MCF 10A (cell line): Measurements from ENCODE around the gene ZFP90. TPM values are rescaled to one million over a fixed set of nuclear protein-coding genes. Genes with fewer than 3 reads are reported as not detected.
A peak's percentile ranks its signal among the peaks of the same experiment; 100 is the strongest.

Experiments
- BruUV-seq: library from RNA; stranded (reverse); fragments of 400-500 nt; replicated peaks from 2 replicates; lab custom pipeline; 2021; lab: Mats Ljungman, UMichigan
- CTCF ChIA-PET: fragments of 300-600 bp; sonication (Branson Sonifier 250); formaldehyde crosslinking; extraction: SDS; loops from one replicate; lab custom pipeline; 2021; ENCODE audit warnings: antibody characterized with exemption, inconsistent platforms; lab: Yijun Ruan, JAX
- POLR2A ChIA-PET: fragments of 300-600, 350-650 bp; sonication (Branson Sonifier 250); formaldehyde crosslinking; extraction: SDS; loops from one replicate; lab custom pipeline; 2020; ENCODE audit warnings: antibody characterized with exemption, inconsistent platforms; lab: Yijun Ruan, JAX
- DNase-seq: peaks from one replicate; pipeline ENCODE4 v3.0.0-alpha.2; 2018; ENCODE audit not compliant: unreplicated experiment
- H3K27ac Mint-ChIP-seq: one replicate; pipeline ENCODE4 v1.8.0; 2022; ENCODE audit warnings: mild to moderate bottlenecking, low read depth, mixed read lengths; ENCODE audit not compliant: unreplicated experiment
- H3K27me3 Mint-ChIP-seq: one replicate; pipeline ENCODE4 v1.8.0; 2022; ENCODE audit warnings: mixed read lengths; ENCODE audit not compliant: insufficient read depth, unreplicated experiment
- H3K36me3 Mint-ChIP-seq: one replicate; pipeline ENCODE4 v1.8.0; 2022; ENCODE audit warnings: mild to moderate bottlenecking, moderate library complexity, mixed read lengths; ENCODE audit not compliant: insufficient read depth, unreplicated experiment
- H3K4me1 Mint-ChIP-seq: one replicate; pipeline ENCODE4 v1.8.0; 2022; ENCODE audit warnings: mixed read lengths; ENCODE audit not compliant: insufficient read depth, unreplicated experiment
- H3K4me3 Mint-ChIP-seq: one replicate; pipeline ENCODE4 v1.8.0; 2022; ENCODE audit warnings: mild to moderate bottlenecking, moderate library complexity, mixed read lengths; ENCODE audit not compliant: unreplicated experiment
- H3K9me3 Mint-ChIP-seq: one replicate; pipeline ENCODE4 v1.8.0; 2022; ENCODE audit warnings: mixed read lengths; ENCODE audit not compliant: unreplicated experiment
- CTCF ChIP-seq: fragments of 200-600 bp; IDR thresholded peaks from one replicate; pipeline ENCODE4 v1.8.0; 2022; ENCODE audit warnings: antibody characterized with exemption, mild to moderate bottlenecking; ENCODE audit not compliant: unreplicated experiment
- intact Hi-C: fragments of 100-400 bp; cut with micrococcal nuclease; formaldehyde crosslinking; loops from 2 replicates; pipeline ENCODE4 v1.14.1; 2022
- total RNA-seq: library from RNA; stranded (reverse); gene quantifications from 2 replicates; pipeline ENCODE4 v1.2.3, GENCODE V29; 2022

Gene ZFP90
- total RNA-seq, 1 experiment from 2014 or later, result 25.5 TPM

GRCh38 chr16:68528686-68529379 lies 10.3 kb upstream of the ZFP90 start:
- H3K36me3 Mint-ChIP-seq, result peaks cover 8% of the 10 kb centered on the region
- peak overlapping the region; percentile 85 for H3K4me3 Mint-ChIP-seq
- peaks cover 6% of the 10 kb centered on the region for H3K4me1 Mint-ChIP-seq
- DNase-seq, result peak; percentile 89
- ChIA-PET POLR2A (interaction anchor here (0.5 to 3.1 kb wide), 10 partner anchors 11 to 604 kb away, joined by 3 to 17 read pairs (median 3); partner anchors contain the start of genes CHTF8, UTP4 and ZFP90), CTCF (interaction anchor here (0.6 to 3.9 kb wide), 61 partner anchors 8 to 1859 kb away, joined by 3 to 25 read pairs (median 4); partner anchors contain the start of genes CHTF8, UTP4 and ZFP90)
- H3K27ac Mint-ChIP-seq, result peak overlapping the region; percentile 85
- no TSS peak for BruUV-seq
- peak; percentile 90 for TF ChIP-seq CTCF
- H3K27me3 Mint-ChIP-seq, result no peaks in the 10 kb centered on the region
- intact Hi-C loops, result loop anchor here (1.0 to 5.0 kb wide), 6 partner anchors 9 to 598 kb away; partner anchors contain the start of gene TANGO6
- no peaks in the 10 kb centered on the region for H3K9me3 Mint-ChIP-seq

- peaks cover 9% of the 10 kb centered on the region for H3K36me3 Mint-ChIP-seq
- H3K27me3 Mint-ChIP-seq, result no peaks in the 10 kb centered on the region
- no peak for TF ChIP-seq CTCF
- peaks cover 6% of the 10 kb centered on the region for H3K4me1 Mint-ChIP-seq
- peak overlapping the region; percentile 85 for H3K27ac Mint-ChIP-seq
- no peaks in the 10 kb centered on the region for H3K9me3 Mint-ChIP-seq
- peak overlapping the region; percentile 85 for H3K4me3 Mint-ChIP-seq
- DNase-seq, result no peak
- CTCF ChIA-PET, result interaction anchor here (0.6 to 3.9 kb wide), 25 partner anchors 8 to 1198 kb away, joined by 3 to 25 read pairs (median 4); no protein-coding TSS in a partner anchor
- intact Hi-C loops, result loop anchor here (2.0 to 5.0 kb wide), 3 partner anchors 61 to 598 kb away; partner anchors contain the start of gene TANGO6
- BruUV-seq, result no TSS peak
- POLR2A ChIA-PET, result interaction anchor here (0.8 to 3.1 kb wide), 15 partner anchors 8 to 314 kb away, joined by 3 to 17 read pairs (median 3); partner anchors contain the start of genes CDH1, TANGO6 and ZFP90
Observed at GRCh38 chr16:68529608-68529930, 9.5 kb upstream of the ZFP90 start.

GRCh38 chr16:68529931-68530701 lies 9.0 kb upstream of the ZFP90 start:
- no TSS peak for BruUV-seq
- Mint-ChIP-seq H3K36me3 (peaks cover 9% of the 10 kb centered on the region), H3K27me3 (no peaks in the 10 kb centered on the region), H3K9me3 (no peaks in the 10 kb centered on the region), H3K27ac (peak overlapping the region; percentile 85), H3K4me1 (peaks cover 6% of the 10 kb centered on the region), H3K4me3 (peak overlapping the region; percentile 85)
- intact Hi-C loops, result loop anchor here (1.0 to 5.0 kb wide), 4 partner anchors 61 to 597 kb away; partner anchors contain the start of gene TANGO6
- no peak for TF ChIP-seq CTCF
- peak; percentile 88 for DNase-seq
- ChIA-PET POLR2A (interaction anchor here (0.5 to 3.1 kb wide), 18 partner anchors 9 to 744 kb away, joined by 3 to 17 read pairs (median 4); partner anchors contain the start of genes CDH1, TANGO6 and ZFP90), CTCF (interaction anchor here (0.6 to 3.9 kb wide), 14 partner anchors 9 to 1197 kb away, joined by 3 to 25 read pairs (median 4); no protein-coding TSS in a partner anchor)
